ENCODE measurements around the gene VIPR2. TPM values are rescaled to one million over a fixed set of nuclear protein-coding genes. Genes with fewer than 3 reads are reported as not detected.

VIPR2 gene
- total RNA-seq, 1 experiment from 2014 or later = not detected

DNA sequence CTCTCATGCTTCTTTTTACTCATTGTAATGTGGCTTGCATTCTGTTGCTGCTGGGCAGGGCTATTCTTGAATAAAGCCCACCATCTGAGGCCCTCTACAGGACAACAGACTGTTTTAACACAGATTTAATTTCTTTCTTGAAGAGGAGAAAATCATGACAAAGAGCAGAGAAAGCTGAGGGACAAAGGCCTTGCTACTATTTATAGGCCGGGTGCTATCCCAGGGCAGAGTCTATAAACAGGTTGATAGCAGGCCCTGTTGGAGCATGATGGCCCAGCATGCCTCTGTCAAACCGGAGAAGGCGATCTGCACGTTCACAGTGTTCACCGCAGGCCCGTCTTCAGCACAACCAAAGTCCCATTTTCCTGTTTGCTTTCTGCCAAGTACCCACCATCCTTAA, 3.0 kb downstream of the VIPR2 start:
- no peaks in the 10 kb centered on the region for H3K9me3 Mint-ChIP-seq (ENCODE audit: unreplicated experiment)
- CTCF ChIA-PET = interaction anchor here (0.7 kb wide), 1 partner anchor 85 kb away, joined by 3 read pairs; no protein-coding TSS in a partner anchor
- H3K4me1 Mint-ChIP-seq (ENCODE audit: insufficient read depth, unreplicated experiment) = no peaks in the 10 kb centered on the region
- POLR2A ChIA-PET = no interaction called here
- H3K27ac Mint-ChIP-seq (ENCODE audit: low read depth, unreplicated experiment) = no peak overlapping the region
- no peaks in the 10 kb centered on the region for H3K36me3 Mint-ChIP-seq (ENCODE audit: insufficient read depth, unreplicated experiment)
- no peak overlapping the region for H3K4me3 Mint-ChIP-seq (ENCODE audit: unreplicated experiment)
- no peak for DNase-seq (ENCODE audit: unreplicated experiment)
- peaks cover 14% of the 10 kb centered on the region for H3K27me3 Mint-ChIP-seq (ENCODE audit: insufficient read depth, unreplicated experiment)
- BruUV-seq (replicated peaks) = no TSS peak
- TF ChIP-seq, protein P1, sequence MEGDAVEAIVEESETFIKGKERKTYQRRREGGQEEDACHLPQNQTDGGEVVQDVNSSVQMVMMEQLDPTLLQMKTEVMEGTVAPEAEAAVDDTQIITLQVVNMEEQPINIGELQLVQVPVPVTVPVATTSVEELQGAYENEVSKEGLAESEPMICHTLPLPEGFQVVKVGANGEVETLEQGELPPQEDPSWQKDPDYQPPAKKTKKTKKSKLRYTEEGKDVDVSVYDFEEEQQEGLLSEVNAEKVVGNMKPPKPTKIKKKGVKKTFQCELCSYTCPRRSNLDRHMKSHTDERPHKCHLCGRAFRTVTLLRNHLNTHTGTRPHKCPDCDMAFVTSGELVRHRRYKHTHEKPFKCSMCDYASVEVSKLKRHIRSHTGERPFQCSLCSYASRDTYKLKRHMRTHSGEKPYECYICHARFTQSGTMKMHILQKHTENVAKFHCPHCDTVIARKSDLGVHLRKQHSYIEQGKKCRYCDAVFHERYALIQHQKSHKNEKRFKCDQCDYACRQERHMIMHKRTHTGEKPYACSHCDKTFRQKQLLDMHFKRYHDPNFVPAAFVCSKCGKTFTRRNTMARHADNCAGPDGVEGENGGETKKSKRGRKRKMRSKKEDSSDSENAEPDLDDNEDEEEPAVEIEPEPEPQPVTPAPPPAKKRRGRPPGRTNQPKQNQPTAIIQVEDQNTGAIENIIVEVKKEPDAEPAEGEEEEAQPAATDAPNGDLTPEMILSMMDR (IDR thresholded peaks at IDR 0.05; ENCODE audit: unreplicated experiment) = no peak
- intact Hi-C loops (cut with micrococcal nuclease) = no loop called here

DNA sequence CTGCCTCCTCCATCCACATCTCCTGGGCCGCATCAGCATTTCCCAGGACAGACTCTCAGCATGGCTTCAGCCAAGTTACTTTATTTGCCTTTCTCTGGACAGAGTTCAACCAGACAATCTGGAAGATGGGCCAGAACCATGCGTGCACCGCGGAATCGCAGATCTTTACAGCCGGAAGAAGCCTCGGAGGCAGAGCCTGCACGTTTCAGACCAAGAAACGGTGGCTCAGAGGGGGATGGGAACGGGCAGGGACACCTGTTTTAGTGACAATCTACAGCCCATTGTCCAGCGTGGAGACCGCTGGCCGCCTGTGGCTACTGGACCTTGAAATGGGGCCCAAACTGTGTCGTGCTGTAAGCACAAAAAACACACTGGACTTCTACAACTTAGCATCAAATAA, 3.5 kb downstream of the VIPR2 start:
- H3K9me3 Mint-ChIP-seq (ENCODE audit: unreplicated experiment) = no peaks in the 10 kb centered on the region

DNA sequence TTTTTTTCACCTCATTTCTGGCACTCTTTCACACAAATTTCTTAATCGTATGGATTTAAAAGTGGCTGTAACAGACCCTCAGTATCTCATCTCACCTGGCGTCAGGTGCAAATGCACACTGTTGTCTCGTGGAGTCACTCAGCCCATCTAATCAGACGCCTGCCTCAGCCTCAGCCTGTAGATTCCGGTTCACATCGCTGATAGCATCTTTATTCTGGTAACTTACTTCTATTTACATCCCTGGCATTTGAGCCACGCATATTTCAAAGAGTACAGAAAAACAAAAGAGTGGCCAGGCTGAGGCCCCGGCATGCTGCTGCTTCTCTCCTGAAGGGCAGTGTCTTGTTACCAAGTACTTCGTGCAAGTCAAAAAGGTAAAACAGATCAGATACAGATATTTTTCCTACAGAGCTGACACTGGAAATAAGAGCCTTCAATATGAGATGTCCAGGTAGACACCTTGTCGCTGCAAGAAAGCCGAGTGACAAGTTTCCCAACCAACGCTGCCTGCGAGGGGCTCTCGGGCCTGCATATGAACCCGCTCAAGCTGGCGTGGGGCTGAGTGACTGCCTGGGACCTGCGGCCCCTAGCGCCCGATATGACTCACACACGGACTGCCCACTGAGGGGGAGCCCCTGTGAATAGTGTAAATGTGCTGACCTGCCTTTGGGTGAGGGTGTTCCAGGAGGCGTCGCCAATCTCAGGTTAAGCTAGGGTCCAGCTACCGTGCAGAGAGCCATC, 4.3 kb downstream of the VIPR2 start:
- Mint-ChIP-seq H3K36me3 (ENCODE audit: insufficient read depth, unreplicated experiment) (no peaks in the 10 kb centered on the region), H3K4me3 (ENCODE audit: unreplicated experiment) (no peak overlapping the region), H3K4me1 (ENCODE audit: insufficient read depth, unreplicated experiment) (no peaks in the 10 kb centered on the region), H3K27ac (ENCODE audit: low read depth, unreplicated experiment) (no peak overlapping the region), H3K9me3 (ENCODE audit: unreplicated experiment) (no peaks in the 10 kb centered on the region), H3K27me3 (ENCODE audit: insufficient read depth, unreplicated experiment) (peaks cover 14% of the 10 kb centered on the region)
- TF ChIP-seq, protein P1 (IDR thresholded peaks at IDR 0.05; ENCODE audit: unreplicated experiment) = no peak
- no peak for DNase-seq (ENCODE audit: unreplicated experiment)
- ChIA-PET POLR2A (no interaction called here), CTCF (no interaction called here)
- intact Hi-C loops (cut with micrococcal nuclease) = no loop called here
- BruUV-seq (replicated peaks) = no TSS peak

More for the DNA sequence above, 3.5 kb downstream of the VIPR2 start:
- intact Hi-C loops (cut with micrococcal nuclease) = no loop called here
- Mint-ChIP-seq H3K27ac (ENCODE audit: low read depth, unreplicated experiment) (no peak overlapping the region), H3K27me3 (ENCODE audit: insufficient read depth, unreplicated experiment) (peaks cover 14% of the 10 kb centered on the region), H3K4me1 (ENCODE audit: insufficient read depth, unreplicated experiment) (no peaks in the 10 kb centered on the region), H3K4me3 (ENCODE audit: unreplicated experiment) (no peak overlapping the region), H3K36me3 (ENCODE audit: insufficient read depth, unreplicated experiment) (no peaks in the 10 kb centered on the region)
- no TSS peak for BruUV-seq (replicated peaks)
- ChIA-PET POLR2A (no interaction called here), CTCF (no interaction called here)
- TF ChIP-seq, protein P1 (IDR thresholded peaks at IDR 0.05; ENCODE audit: unreplicated experiment) = no peak
- DNase-seq (ENCODE audit: unreplicated experiment) = no peak

DNA sequence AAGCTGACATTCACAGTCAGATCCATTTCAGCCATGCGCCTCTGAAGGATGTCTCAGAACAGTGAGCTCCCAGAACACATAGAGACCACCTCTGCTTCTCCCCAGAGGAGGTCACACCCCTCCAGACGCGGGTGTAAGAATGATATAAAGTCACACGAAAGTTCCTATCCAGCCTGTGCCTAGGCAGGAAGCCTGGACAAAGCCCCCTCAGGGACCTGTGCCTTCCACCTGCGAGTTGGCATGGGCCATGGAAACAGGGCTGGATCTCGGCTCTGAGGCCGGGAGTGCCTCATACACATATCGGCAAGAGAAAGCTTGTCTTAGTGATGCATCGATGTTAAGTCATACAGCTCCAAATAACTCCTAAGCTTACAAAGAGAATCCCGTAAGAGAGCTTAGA, 5.0 kb downstream of the VIPR2 start:
- intact Hi-C loops (cut with micrococcal nuclease) = no loop called here
- Mint-ChIP-seq H3K4me1 (ENCODE audit: insufficient read depth, unreplicated experiment) (no peaks in the 10 kb centered on the region), H3K9me3 (ENCODE audit: unreplicated experiment) (no peaks in the 10 kb centered on the region), H3K4me3 (ENCODE audit: unreplicated experiment) (no peak overlapping the region), H3K27ac (ENCODE audit: low read depth, unreplicated experiment) (no peak overlapping the region), H3K27me3 (ENCODE audit: insufficient read depth, unreplicated experiment) (peaks cover 14% of the 10 kb centered on the region), H3K36me3 (ENCODE audit: insufficient read depth, unreplicated experiment) (no peaks in the 10 kb centered on the region)
- TF ChIP-seq, protein P1 (IDR thresholded peaks at IDR 0.05; ENCODE audit: unreplicated experiment) = no peak
- BruUV-seq (replicated peaks) = no TSS peak
- ChIA-PET POLR2A (interaction anchor here (0.7 kb wide), 1 partner anchor 12 kb away, joined by 3 read pairs; no protein-coding TSS in a partner anchor), CTCF (no interaction called here)
- no peak for DNase-seq (ENCODE audit: unreplicated experiment)
